GM12878 (cell line): ENCODE results near the gene AGBL4. TPM values are rescaled to one million over a fixed set of nuclear protein-coding genes. Genes with fewer than 3 reads are reported as not detected.

ENCODE experiments used
- ATAC-seq: fragments of 200-7000 bp; cut with Tn5 transposase; 3 replicates; pipeline ENCODE4 v1.9.1; 2020; ENCODE audit warnings: mild to moderate bottlenecking, moderate library complexity
- BruUV-seq: library from RNA; stranded (reverse); fragments of 400-500 nt; replicated peaks from 2 replicates; lab custom pipeline; 2021; lab: Mats Ljungman, UMichigan
- CTCF ChIA-PET: fragments of 300-600 bp; sonication (Branson Sonifier 250); formaldehyde crosslinking; extraction: SDS; loops from one replicate; lab custom pipeline; 2021; ENCODE audit warnings: inconsistent platforms; lab: Yijun Ruan, JAX
- POLR2A ChIA-PET: fragments of 350-600 bp; formaldehyde crosslinking; extraction: SDS; loops from one replicate; lab custom pipeline; 2021; ENCODE audit warnings: inconsistent platforms; lab: Charles Lee
- RAD21 ChIA-PET: fragments of 300-600 bp; sonication (Branson Sonifier 250); formaldehyde crosslinking; loops from one replicate; lab custom pipeline; 2023; ENCODE audit warnings: antibody characterized with exemption; ENCODE audit not compliant: unreplicated experiment; lab: Charles Lee
- SMC1A ChIA-PET: fragments of 300-600 bp; sonication (Branson Sonifier 250); formaldehyde crosslinking; loops from one replicate; lab custom pipeline; 2023; ENCODE audit not compliant: unreplicated experiment, uncharacterized antibody; lab: Charles Lee
- DNase-seq: peaks from one replicate; pipeline ENCODE4 v3.0.0-alpha.2; 2011; ENCODE audit warnings: low read depth, low spot score
- FAIRE-seq: peaks from 3 replicates; lab custom pipeline; 2011; peaks lifted over from hg19 to GRCh38; lab: Jason Lieb, UNC
- H2AFZ ChIP-seq: 2 replicates; pipeline ENCODE4 v1.6.0; 2011; ENCODE audit warnings: low read depth, low read length, control low read depth; ENCODE audit not compliant: control insufficient read depth
- H3K27ac ChIP-seq: 2 replicates; pipeline ENCODE4 v1.5.1; 2011; ENCODE audit warnings: control low read depth; ENCODE audit not compliant: control insufficient read depth, insufficient read depth
- H3K27me3 ChIP-seq, 2 experiments: replicated peaks in 1 of 2; 2 replicates each; pipeline versions ENCODE4 v1.6.0 to v1.6.1; 2011; ENCODE audit warnings: low read length in 1 of 2; ENCODE audit not compliant: control insufficient read depth in 2 of 2, insufficient read depth in 2 of 2
- H3K36me3 ChIP-seq, 2 experiments: 2 replicates each; pipeline ENCODE4 v1.5.1; 2011; ENCODE audit warnings: low read length in 1 of 2; ENCODE audit not compliant: control insufficient read depth in 2 of 2, insufficient read depth in 2 of 2
- H3K4me1 ChIP-seq: 2 replicates; pipeline ENCODE4 v1.6.1; 2011; ENCODE audit warnings: mild to moderate bottlenecking, low read length, moderate library complexity, mixed read lengths; ENCODE audit not compliant: control insufficient read depth, insufficient read depth
- H3K4me2 ChIP-seq: 2 replicates; pipeline ENCODE4 v1.6.0; 2011; ENCODE audit warnings: control low read depth; ENCODE audit not compliant: control insufficient read depth, insufficient read depth
- H3K4me3 ChIP-seq: fragments of 200-600 bp; sonication (generic); 2 replicates; pipeline ENCODE4 v1.5.1; 2016
- H3K79me2 ChIP-seq: 2 replicates; pipeline ENCODE4 v1.6.0; 2011; ENCODE audit warnings: low read length; ENCODE audit not compliant: control insufficient read depth, insufficient read depth
- H3K9ac ChIP-seq: 2 replicates; pipeline ENCODE4 v1.8.0; 2011; ENCODE audit warnings: low read length, control low read depth, mixed read lengths; ENCODE audit not compliant: control insufficient read depth, insufficient read depth
- H3K9me3 ChIP-seq: replicated peaks from 3 replicates; pipeline ENCODE4 v1.5.1; 2011; ENCODE audit warnings: mild to moderate bottlenecking, low read length; ENCODE audit not compliant: control insufficient read depth, insufficient read depth
- H4K20me1 ChIP-seq: 2 replicates; pipeline ENCODE4 v1.6.0; 2011; ENCODE audit not compliant: control insufficient read depth, insufficient read depth
- CTCF ChIP-seq, 3 experiments: IDR thresholded peaks in 2 of 3; conservative IDR thresholded peaks in 1 of 3; 2 replicates each; pipeline ENCODE4 v1.5.1; 2011; ENCODE audit warnings: low read depth in 3 of 3, low read length in 3 of 3, mild to moderate bottlenecking in 3 of 3, control low read depth in 2 of 3, moderate library complexity in 2 of 3, inconsistent platforms in 1 of 3, mixed read lengths in 1 of 3; ENCODE audit not compliant: control insufficient read depth in 2 of 3, insufficient read depth in 1 of 3; ENCODE audit errors: extremely low read depth in 1 of 3
- E4F1 ChIP-seq: fragments of 450-650 bp; IDR thresholded peaks from 2 replicates; pipeline ENCODE4 v1.6.1; 2018; ENCODE audit warnings: borderline replicate concordance, mild to moderate bottlenecking; ENCODE audit not compliant: partially characterized antibody
- FOXK2 ChIP-seq: fragments of 450-650 bp; IDR thresholded peaks from 2 replicates; pipeline ENCODE4 v1.6.1; 2017; ENCODE audit warnings: mild to moderate bottlenecking, moderate library complexity
- PRDM15 ChIP-seq: fragments of 450-650 bp; formaldehyde crosslinking; IDR thresholded peaks from 2 replicates; pipeline ENCODE4 v1.4.0; 2020; ENCODE audit warnings: mild to moderate bottlenecking, moderate library complexity
- RAD21 ChIP-seq: IDR thresholded peaks from 2 replicates; pipeline ENCODE4 v1.6.1; 2011; ENCODE audit warnings: mild to moderate bottlenecking, low read depth, low read length, moderate library complexity; ENCODE audit not compliant: insufficient read depth
- SMC3 ChIP-seq: IDR thresholded peaks from 2 replicates; pipeline ENCODE4 v1.6.1; 2011; ENCODE audit warnings: low read length, improper control_type of control experiment, borderline replicate concordance
- TBL1XR1 ChIP-seq: IDR thresholded peaks from 2 replicates; pipeline ENCODE4 v1.6.1; 2012; ENCODE audit warnings: low read depth, low read length, improper control_type of control experiment
- YY1 ChIP-seq: IDR thresholded peaks from 2 replicates; pipeline ENCODE4 v1.6.1; 2011; ENCODE audit warnings: low read depth, mild to moderate bottlenecking, low read length
- WGBS: methylation state at CpG from one replicate; pipeline ENCODE4 v1.1.6; 2016; ENCODE audit warnings: low lambda C conversion rate; ENCODE audit not compliant: insufficient replicate concordance, insufficient coverage; ENCODE audit errors: missing lambda C conversion rate; 5-methylcytosine and 5-hydroxymethylcytosine counted together
- in situ Hi-C: fragments of 300-500 bp; cut with MboI; formaldehyde crosslinking; loops from 9 replicates; pipeline ENCODE4 v1.14.3; 2018; ENCODE audit warnings: mixed read lengths
- intact Hi-C: fragments of 100-400 bp; cut with micrococcal nuclease; formaldehyde crosslinking; loops from one replicate; pipeline ENCODE4 v1.14.2; 2022; ENCODE audit not compliant: unreplicated experiment
- polyA plus RNA-seq, 11 experiments: library from polyadenylated mRNA; depleted of rRNA in 4 of 11; unstranded in 6 of 11; stranded (reverse) in 5 of 11; fragments of >200 nt; fragmentation: Nextera tagmentation in 4 of 11; fragmentation: Illumina TruSeq in 1 of 11; extraction: Ambion mirVana in 4 of 11; extraction: Trizol in 1 of 11; gene quantifications; 1 replicate in 1 of 11; 2 replicates in 10 of 11; pipeline versions ENCODE4 v1.2.1 to v1.2.3, GENCODE V29; 2011 to 2016; ENCODE audit warnings: inconsistent platforms in 2 of 11, missing spikeins in 2 of 11, low read depth in 1 of 11
- total RNA-seq, 4 experiments: library from RNA; depleted of rRNA in 3 of 4; stranded (reverse); fragments of >200 nt in 3 of 4; fragmentation: Illumina TruSeq in 1 of 4; extraction: Trizol in 1 of 4; gene quantifications; 2 replicates each; pipeline versions ENCODE4 v1.2.1 to v1.2.3, GENCODE V29; 2013 to 2021

AGBL4 gene
- total and polyA plus RNA-seq, 10 of the 15 experiments (the other 5 are each of a cell fraction or from before 2014, with no cell fraction given) = 0.31 TPM; not detected in 9

- no peak for TF ChIP-seq PRDM15 (CRISPR knock-in tag)
- TF ChIP-seq FOXK2 = no peak
Observed at GRCh38 chr1:48552903-48553606, 1470.7 kb downstream of the AGBL4 start (continued).

- Histone ChIP-seq H2AFZ (no peak overlapping the region), H3K4me3 (no peak overlapping the region), H3K27me3 (no peaks in the 10 kb centered on the region), H3K27ac (no peak overlapping the region), H3K4me2 (no peak overlapping the region), H3K36me3 (no peaks in the 10 kb centered on the region), H3K9ac (no peak overlapping the region), H3K4me1 (no peaks in the 10 kb centered on the region), H3K79me2 (no peaks in the 10 kb centered on the region), H4K20me1 (no peaks in the 10 kb centered on the region), H3K9me3 (no peaks in the 10 kb centered on the region)
- TF ChIP-seq TBL1XR1 = no peak
- peak; percentile 10 to 46 (median 46); a peak in 4 of 6 replicates for TF ChIP-seq CTCF (IDR thresholded peaks at IDR 0.05 in 2 of 3, conservative IDR thresholded peaks at IDR 0.05 in 1 of 3; ENCODE audit: control insufficient read depth in 2 of 3, extremely low read depth in 1 of 3, insufficient read depth in 1 of 3, low read depth in 3 of 3, low read length in 3 of 3)
- peak; percentile 50 for TF ChIP-seq RAD21
- TF ChIP-seq YY1 = no peak
- TF ChIP-seq SMC3 = peak; percentile 24; the same call in 1 of the 2 replicates
- no peak for TF ChIP-seq E4F1
- in situ Hi-C loops = loop anchor here (10.0 kb wide), 1 partner anchor 1792 kb away; no protein-coding TSS in a partner anchor
- WGBS = 0% methylated on average over 1 of the region's 1 CpG
- no TSS peak for BruUV-seq
- FAIRE-seq = peak; percentile 65
- DNase-seq = no peak
- ChIA-PET CTCF (interaction anchor here (1.0 to 1.3 kb wide), 2 partner anchors 145 to 265 kb away, joined by 3 to 4 read pairs; no protein-coding TSS in a partner anchor), POLR2A (no interaction called here), RAD21 (no interaction called here), SMC1A (no interaction called here)
- ATAC-seq = peak; percentile 77
- intact Hi-C loops = loop anchor here (5.0 kb wide), 1 partner anchor 265 kb away; no protein-coding TSS in a partner anchor
Observed at GRCh38 chr1:48552420-48552819, 1471.3 kb downstream of the AGBL4 start.
